Measurements from ENCODE around the gene ALDH4A1. TPM values are rescaled to one million over a fixed set of nuclear protein-coding genes. Genes with fewer than 3 reads are reported as not detected.

The ALDH4A1 gene
- total RNA-seq, 1 experiment from 2014 or later, result 5.3 TPM

Other genes with a start within 250 kb of the ALDH4A1 start
- gene TAS1R2, start 42.9 kb downstream of the ALDH4A1 start, total RNA-seq (2014; rRNA removed; shearing (Covaris generic); ENCODE audit: low replicate concordance), result not detected in 2 replicates
- gene IFFO2, start 54.1 kb upstream of the ALDH4A1 start, total RNA-seq (2014; rRNA removed; shearing (Covaris generic); ENCODE audit: low replicate concordance), result 3.9 and 4.3 TPM in 2 replicates

Measured in MG63 (cell line).